IPS-18c (cell line): ENCODE measurements around the gene KANTR.

Source experiments
- H3K4me3 ChIP-seq: 2 replicates; pipeline ENCODE4 v1.7.0; 2013; ENCODE audit warnings: low read depth, mild to moderate bottlenecking, low read length, moderate library complexity; ENCODE audit not compliant: insufficient read depth
- H3K9me3 ChIP-seq: one replicate; pipeline ENCODE4 v1.6.1; 2013; ENCODE audit warnings: mild to moderate bottlenecking, low read length, moderate library complexity; ENCODE audit not compliant: control insufficient read depth, insufficient read depth

The KANTR gene

GRCh38 chrX:53093748-53094581 lies at the start of gene KANTR:
KANTR (plus strand) TSS chrX:53094142; CDS start chrX:53124273, 30,131 bp downstream.
- Histone ChIP-seq H3K4me3 (peak within 1 kb of the TSS; percentile 69), H3K9me3 (peaks cover 5% of the 10 kb centered on the region)

DNA sequence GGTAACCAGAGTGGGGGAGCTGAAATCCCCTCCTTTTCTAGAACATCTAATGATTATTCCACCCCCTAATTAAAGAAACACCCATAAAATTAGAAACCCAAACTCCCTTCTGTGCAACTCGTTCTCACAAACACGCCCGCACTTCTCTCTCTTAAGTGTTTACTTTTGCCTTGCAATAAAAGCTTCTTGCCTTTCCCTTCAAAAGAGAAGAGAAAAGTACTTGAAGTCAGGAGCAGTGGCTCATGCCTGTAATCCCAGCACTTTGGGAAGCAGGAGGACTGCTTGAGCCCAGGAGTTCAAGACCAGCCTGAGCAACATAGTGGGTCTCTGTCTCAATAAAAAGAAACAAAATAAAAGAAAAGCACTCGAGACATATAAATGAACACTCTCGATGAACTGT lies 48.9 kb upstream of the KANTR start:
- H3K9me3 ChIP-seq = no peaks in the 10 kb centered on the region
- H3K4me3 ChIP-seq = no peak overlapping the region

DNA sequence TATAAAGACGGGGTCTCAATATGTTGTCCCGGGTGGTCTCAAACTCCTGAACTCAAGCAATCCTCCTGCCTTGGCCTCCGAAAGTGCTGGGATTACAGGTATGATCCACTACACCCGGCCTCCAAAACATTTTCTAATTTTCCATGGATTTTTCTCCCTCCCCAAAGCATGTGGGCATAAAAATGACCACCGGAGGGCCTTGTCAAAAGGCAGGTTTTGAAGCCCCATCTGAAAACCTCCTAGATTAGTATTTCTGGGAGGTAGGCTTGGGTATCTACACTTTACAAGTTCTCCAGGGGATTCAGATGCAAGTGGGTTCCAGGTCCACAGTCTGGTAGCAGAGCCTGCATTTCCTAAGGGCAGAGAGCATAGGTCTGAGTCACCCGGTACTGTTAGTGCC lies 46.7 kb upstream of the KANTR start:
- no peaks in the 10 kb centered on the region for H3K9me3 ChIP-seq

GRCh38 chrX:53048169-53049126 lies 45.5 kb upstream of the KANTR start, which contains the start of gene GPR173:
GPR173 (plus strand) TSS chrX:53048789; CDS start chrX:53076622, 27,833 bp downstream.
- Histone ChIP-seq H3K9me3 (no peaks in the 10 kb centered on the region), H3K4me3 (peak within 1 kb of the TSS; percentile 75)

More for the DNA sequence above, 46.7 kb upstream of the KANTR start:
- H3K4me3 ChIP-seq = no peak overlapping the region

DNA sequence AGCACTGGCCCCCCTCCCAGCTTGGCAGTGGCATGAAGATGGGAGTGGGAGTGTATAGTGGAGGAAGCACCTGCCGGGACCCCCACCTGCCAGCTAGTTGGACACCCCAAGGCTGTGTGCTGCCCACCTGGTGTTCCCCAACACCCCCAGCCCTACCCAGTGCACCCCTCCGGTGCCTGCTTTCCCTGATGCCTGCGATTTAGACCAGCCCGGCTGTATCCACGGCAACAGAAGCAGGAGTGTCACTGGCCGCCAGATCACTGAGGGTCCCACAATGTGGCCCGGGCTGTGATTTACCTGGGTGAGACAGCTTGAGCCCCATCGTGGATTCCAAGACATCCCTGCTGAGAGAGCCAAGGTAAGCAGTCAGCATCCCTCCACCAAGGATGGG lies 44.8 kb upstream of the KANTR start:
- Histone ChIP-seq H3K9me3 (no peaks in the 10 kb centered on the region), H3K4me3 (peak overlapping the region; percentile 50)

DNA sequence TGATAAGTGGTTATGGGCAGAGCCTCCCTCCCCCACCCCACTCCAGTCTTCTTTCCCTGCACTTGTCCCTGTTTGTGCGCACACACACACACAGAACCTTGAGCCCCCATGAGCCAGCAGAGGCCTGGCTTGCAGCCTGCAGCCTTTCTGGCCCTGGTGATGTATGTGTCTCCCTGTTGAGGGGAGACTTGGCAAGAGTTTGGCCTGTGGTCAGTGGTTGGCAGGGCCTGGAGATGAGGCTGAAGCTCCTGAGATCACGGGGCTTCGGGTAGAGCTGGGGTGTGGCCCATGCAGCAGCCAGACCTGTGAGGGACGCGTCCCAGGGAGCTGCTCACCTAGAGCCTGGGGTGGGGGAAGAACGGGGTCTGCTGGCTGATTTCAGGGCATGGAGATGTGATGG lies 43.1 kb upstream of the KANTR start:
- Histone ChIP-seq H3K9me3 (no peaks in the 10 kb centered on the region), H3K4me3 (no peak overlapping the region)

GRCh38 chrX:53055244-53055849 lies 38.6 kb upstream of the KANTR start:
- Histone ChIP-seq H3K4me3 (no peak overlapping the region), H3K9me3 (no peaks in the 10 kb centered on the region)

DNA sequence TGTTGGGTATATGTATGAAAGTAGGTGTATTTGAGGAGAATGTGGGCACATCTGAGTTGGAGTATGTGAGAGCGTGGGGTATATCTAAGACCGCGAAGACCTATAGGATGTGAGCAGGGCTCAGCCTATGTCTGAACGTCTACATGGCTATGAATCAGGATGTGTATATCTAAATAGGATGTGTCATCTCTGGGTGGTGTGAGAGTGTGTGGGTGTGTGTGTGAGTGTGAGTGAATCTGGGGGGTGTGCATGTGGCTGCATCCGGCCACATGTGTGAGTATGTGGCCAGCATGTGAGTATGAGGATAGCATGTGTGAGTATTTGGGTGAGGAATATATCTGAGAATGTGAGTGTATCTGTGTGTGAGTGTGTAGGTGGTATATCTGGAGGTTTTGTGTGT lies 37.6 kb upstream of the KANTR start:
- H3K4me3 ChIP-seq = no peak overlapping the region
- no peaks in the 10 kb centered on the region for H3K9me3 ChIP-seq

- H3K9me3 ChIP-seq = no peaks in the 10 kb centered on the region
Measured at GRCh38 chrX:53065104-53065503, 28.8 kb upstream of the KANTR start.

GRCh38 chrX:53071064-53071463 lies 22.9 kb upstream of the KANTR start:
- H3K9me3 ChIP-seq = no peaks in the 10 kb centered on the region
- no peak overlapping the region for H3K4me3 ChIP-seq

More at GRCh38 chrX:53065104-53065503, 28.8 kb upstream of the KANTR start:
- H3K4me3 ChIP-seq = no peak overlapping the region

DNA sequence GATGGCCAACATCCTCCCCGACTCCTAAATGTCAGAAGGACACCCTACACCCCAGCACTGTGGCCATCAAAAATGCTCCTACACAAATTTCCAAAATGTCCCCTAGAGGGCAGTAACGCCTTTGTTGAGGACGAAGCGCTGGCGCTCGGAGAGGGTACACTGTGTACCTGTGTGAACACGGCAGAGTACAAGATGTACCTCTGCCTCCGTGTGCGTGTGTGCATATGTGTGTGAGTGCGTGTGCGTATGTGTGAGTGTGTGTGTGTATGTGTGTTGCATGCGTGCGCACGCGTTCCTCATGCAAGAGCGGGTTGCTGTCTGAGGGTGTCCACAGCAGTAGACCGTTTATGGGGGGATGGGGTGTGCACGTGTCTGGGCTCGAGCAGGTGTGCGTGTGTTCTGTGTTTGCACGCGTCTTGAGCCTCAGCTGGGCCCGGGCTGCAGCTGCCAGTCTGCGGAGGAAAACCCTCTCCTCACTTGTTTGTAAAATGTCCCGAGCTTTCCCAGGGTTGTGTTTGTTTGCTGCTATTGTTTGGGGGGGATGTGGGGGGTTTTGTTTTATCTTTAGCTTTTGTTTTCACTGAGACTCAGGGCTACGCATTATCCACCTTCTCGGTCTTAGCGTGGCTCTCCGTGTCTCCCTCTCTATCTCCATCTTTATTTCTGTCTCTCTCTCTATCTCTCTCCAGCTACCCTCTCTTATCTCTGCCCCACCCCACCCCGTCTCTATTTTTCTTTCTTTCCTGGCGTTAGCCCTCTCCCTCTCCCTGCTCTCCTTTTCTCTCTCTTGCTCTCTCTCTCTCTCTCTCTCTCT lies 22.1 kb upstream of the KANTR start:
- Histone ChIP-seq H3K9me3 (peaks cover 2% of the 10 kb centered on the region), H3K4me3 (0 out of 2 replicates have a peak overlapping the region, but pooled peaks have one; percentile 0)

- no peak overlapping the region for H3K4me3 ChIP-seq
- H3K9me3 ChIP-seq = peaks cover 3% of the 10 kb centered on the region
Measured at GRCh38 chrX:53072418-53073114, 21.4 kb upstream of the KANTR start.

DNA sequence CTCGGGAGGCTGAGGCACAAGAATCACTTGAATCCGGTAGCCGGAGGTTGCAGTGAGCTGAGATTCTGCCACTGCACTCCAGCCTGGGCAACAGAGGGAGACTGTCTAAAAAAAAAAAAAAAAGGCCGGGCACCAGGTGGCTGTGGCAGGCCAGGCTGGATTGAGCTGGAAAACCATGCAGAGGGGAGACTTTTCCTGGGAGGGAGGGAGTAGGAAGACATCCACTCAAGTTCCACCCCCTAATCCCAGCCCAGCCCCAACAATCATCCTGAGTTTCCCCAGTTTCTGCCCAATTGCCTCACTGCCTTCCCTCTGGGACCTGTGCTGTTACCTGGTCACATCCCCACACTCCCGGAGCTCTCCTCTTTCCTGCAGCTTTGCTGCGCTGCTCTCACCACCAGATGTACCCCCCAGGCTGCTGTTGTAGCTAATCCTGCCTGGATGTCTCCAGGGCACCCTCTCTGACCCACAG lies 20.8 kb upstream of the KANTR start:
- no peak overlapping the region for H3K4me3 ChIP-seq
- peaks cover 3% of the 10 kb centered on the region for H3K9me3 ChIP-seq

- no peak overlapping the region for H3K4me3 ChIP-seq
- peaks cover 6% of the 10 kb centered on the region for H3K9me3 ChIP-seq
Measured at GRCh38 chrX:53075011-53075410, 18.9 kb upstream of the KANTR start.

- H3K4me3 ChIP-seq = no peak overlapping the region
- H3K9me3 ChIP-seq = peaks cover 10% of the 10 kb centered on the region
Measured at GRCh38 chrX:53076671-53077070, 17.3 kb upstream of the KANTR start.
